ENCODE measurements around the gene STK31. TPM values are rescaled to one million over a fixed set of nuclear protein-coding genes. Genes with fewer than 3 reads are reported as not detected.
"Not testable (repeated sequence)": the region's sequence is repeated elsewhere in the genome, so short reads cannot be mapped to it uniquely, and the experiment has no call there.

Gene STK31
- total RNA-seq, 4 donors from 2014 or later = under 0.01 to 1.1 (median 0.43) TPM

- TF ChIP-seq EP300 (IDR thresholded peaks at IDR 0.05) = no peak
- no peak for TF ChIP-seq POLR2A (IDR thresholded peaks at IDR 0.05; ENCODE audit: low read depth)
- TF ChIP-seq CTCF (IDR thresholded peaks at IDR 0.05) = no peak
- TF ChIP-seq POLR2AphosphoS5 (IDR thresholded peaks at IDR 0.05) = no peak
- Histone ChIP-seq H3K36me3 (no peaks in the 10 kb centered on the region), H3K27ac (replicated peaks in 1 of 4) (no peak overlapping the region), H3K27me3 (no peaks in the 10 kb centered on the region), H3K9me3 (no peaks in the 10 kb centered on the region), H3K4me1 (no peaks in the 10 kb centered on the region), H3K4me3 (no peak overlapping the region)
- intact Hi-C loops (cut with DNase I) = no loop called here
- DNase-seq (ENCODE audit: extremely low spot score) = no peak
- 67% methylated on average over 1 of the region's 1 CpG for WGBS
Observed at GRCh38 chr7:23873306-23873705, 163.3 kb downstream of the STK31 start.

GRCh38 chr7:23876526-23876925 is 166.5 kb downstream of the STK31 start:
- WGBS = 88% methylated on average over 3 of the region's 3 CpGs
- H3K36me3 ChIP-seq; H3K4me3 ChIP-seq; intact Hi-C loops (cut with DNase I); H3K4me1 ChIP-seq; DNase-seq (ENCODE audit: extremely low spot score); H3K27me3 ChIP-seq; H3K9me3 ChIP-seq; H3K27ac ChIP-seq (replicated peaks in 1 of 4): not testable (repeated sequence)

Other genes with a start within 250 kb of the STK31 start
- 1 to 10 TPM in 1 of 4 donors, under 1 TPM in 1, not detected in 2; 0.45 to 1.7 TPM for gene IGF2BP3, start 239.7 kb upstream of the STK31 start, total RNA-seq
- 10 to 100 TPM; 16.7 to 35.3 (median 28.7) TPM for gene TRA2A, start 178.2 kb upstream of the STK31 start, total RNA-seq
- gene CCDC126, start 112.8 kb upstream of the STK31 start, total RNA-seq = 10 to 100 TPM; 14.6 to 21.2 (median 16.4) TPM
- 10 to 100 TPM in 1 of 4 donors, 1 to 10 TPM in 3; 4.6 to 13.3 (median 7.3) TPM for gene FAM221A, start 30.0 kb upstream of the STK31 start, total RNA-seq

All from esophagus muscularis mucosa (tissue), 4 donors.